NCI-H2196 (cell line): ENCODE results near the gene GLI1.
"Not testable (repeated sequence)": the region's sequence is repeated elsewhere in the genome, so short reads cannot be mapped to it uniquely, and the experiment has no call there.

ENCODE experiments used
- DNase-seq: peaks from one replicate; lab custom pipeline; 2025; ENCODE audit not compliant: unreplicated experiment; lab: John Stamatoyannopoulos, UW

GLI1 gene

GRCh38 chr12:57441393-57441792 is 18.2 kb upstream of the GLI1 start:
- DNase-seq, result not testable (repeated sequence)

GRCh38 chr12:57441846-57442427 is 17.6 kb upstream of the GLI1 start:
- no peak for DNase-seq

DNA sequence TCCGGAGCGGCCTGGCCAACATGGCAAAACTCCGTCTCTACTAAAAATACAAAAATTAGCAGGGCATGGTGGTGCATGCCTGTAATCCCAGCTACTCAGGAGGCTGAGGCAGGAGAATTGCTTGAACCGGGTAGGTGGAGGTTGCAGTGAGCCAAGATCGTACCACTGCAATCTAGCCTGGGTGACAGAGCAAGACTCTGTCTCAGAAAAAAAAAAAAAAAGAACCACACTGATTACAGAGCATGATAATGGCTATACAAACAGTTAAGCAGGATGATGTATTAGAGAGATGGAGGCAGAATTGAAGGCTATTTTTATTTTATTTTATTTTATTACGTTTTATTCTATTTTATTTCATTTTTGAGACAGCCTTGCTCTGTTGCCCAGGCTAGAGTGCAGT is 15.2 kb upstream of the GLI1 start:
- DNase-seq, result not testable (repeated sequence)

DNA sequence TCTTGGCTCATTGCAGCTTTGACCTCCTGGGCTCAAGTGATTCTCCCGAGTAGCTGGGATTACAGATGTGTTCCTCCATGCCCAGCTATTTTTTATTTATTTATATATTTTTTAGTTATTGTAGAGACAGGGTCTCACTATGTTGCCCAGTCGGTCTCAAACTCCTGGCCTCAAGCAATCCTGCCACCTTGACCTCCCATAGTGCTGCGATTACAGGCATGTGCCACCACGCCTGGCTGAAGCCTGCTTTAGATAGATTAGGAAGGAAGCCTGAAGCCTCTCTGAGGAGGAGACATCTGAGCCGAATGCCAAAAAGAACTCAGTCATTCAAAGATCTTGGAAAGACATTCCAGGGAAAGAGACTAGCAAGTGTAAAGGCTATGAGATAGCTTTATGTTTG is 14.8 kb upstream of the GLI1 start:
- DNase-seq, result no peak

- DNase-seq, result no peak
Measured at GRCh38 chr12:57446292-57446960, 13.2 kb upstream of the GLI1 start.

GRCh38 chr12:57448669-57449068 is 10.9 kb upstream of the GLI1 start:
- DNase-seq, result no peak

DNA sequence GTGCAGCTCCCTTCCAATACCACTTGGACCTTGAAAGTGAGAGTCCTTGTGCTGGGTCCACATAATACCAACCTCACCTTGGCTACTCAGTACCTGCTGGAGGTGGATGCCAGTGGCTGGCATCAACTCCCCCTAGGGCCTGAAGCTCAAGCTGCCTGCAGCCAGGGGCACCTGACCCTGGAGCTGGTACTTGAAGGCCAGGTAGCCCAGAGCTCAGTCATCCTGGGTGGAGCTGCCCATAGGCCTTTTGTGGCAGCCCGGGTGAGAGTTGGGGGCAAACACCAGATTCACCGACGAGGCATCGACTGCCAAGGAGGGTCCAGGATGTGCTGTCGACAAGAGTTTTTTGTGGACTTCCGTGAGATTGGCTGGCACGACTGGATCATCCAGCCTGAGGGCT is 10.2 kb upstream of the GLI1 start:
- DNase-seq, result no peak

DNA sequence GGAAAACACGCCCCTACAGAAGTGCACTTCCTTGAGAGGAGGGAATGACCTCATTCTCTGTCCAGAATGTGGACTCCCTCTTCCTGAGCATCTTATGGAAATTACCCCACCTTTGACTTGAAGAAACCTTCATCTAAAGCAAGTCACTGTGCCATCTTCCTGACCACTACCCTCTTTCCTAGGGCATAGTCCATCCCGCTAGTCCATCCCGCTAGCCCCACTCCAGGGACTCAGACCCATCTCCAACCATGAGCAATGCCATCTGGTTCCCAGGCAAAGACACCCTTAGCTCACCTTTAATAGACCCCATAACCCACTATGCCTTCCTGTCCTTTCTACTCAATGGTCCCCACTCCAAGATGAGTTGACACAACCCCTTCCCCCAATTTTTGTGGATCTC is 9.5 kb upstream of the GLI1 start:
- no peak for DNase-seq

DNA sequence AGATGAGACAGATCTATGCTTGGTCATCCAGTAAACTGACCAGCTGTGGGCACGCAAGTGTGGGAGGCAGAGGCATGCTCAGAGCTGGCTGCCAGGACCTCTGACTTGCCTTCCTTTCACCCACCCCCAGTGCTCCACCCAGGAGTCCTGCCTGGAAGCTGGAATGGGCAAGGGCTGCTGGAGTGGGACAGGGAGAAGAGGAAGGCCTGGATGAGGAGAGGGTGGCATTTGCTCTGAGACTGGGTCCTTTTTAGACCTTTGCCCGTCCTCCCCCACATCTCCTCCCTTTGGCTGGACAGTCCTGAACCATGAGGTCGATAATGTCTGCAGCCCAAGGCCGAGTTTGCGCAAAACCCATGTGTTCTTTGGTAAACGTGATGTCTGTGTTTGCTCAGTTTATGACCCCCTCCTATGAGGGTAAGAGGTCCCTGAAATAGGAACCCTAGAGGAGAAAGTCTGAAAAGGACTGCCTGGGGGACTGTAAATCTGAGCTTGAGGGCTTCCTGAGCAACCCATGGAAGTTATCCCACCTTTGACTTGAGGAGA is 8.3 kb upstream of the GLI1 start:
- DNase-seq, result no peak

GRCh38 chr12:57452181-57452936 is 7.2 kb upstream of the GLI1 start:
- DNase-seq, result no peak

GRCh38 chr12:57452937-57453509 is 6.6 kb upstream of the GLI1 start:
- DNase-seq, result peak; percentile 81

DNA sequence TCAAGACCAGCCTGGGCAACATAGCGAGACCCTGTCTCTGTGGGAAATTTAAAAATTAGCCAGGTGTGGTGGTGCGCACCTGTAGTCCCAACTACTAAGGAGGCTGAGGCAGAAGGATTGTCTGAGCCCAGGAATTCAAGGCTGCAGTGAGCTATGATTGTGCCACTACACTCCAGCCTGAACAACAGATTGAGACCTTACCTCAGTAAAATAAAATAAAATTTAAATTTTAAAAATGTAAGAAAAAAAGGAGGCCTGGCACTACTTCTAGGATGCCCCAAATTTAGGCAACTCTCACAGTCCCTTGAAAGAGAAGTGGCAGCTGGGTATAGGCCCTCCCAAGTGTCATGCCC is 5.4 kb upstream of the GLI1 start:
- DNase-seq, result no peak

DNA sequence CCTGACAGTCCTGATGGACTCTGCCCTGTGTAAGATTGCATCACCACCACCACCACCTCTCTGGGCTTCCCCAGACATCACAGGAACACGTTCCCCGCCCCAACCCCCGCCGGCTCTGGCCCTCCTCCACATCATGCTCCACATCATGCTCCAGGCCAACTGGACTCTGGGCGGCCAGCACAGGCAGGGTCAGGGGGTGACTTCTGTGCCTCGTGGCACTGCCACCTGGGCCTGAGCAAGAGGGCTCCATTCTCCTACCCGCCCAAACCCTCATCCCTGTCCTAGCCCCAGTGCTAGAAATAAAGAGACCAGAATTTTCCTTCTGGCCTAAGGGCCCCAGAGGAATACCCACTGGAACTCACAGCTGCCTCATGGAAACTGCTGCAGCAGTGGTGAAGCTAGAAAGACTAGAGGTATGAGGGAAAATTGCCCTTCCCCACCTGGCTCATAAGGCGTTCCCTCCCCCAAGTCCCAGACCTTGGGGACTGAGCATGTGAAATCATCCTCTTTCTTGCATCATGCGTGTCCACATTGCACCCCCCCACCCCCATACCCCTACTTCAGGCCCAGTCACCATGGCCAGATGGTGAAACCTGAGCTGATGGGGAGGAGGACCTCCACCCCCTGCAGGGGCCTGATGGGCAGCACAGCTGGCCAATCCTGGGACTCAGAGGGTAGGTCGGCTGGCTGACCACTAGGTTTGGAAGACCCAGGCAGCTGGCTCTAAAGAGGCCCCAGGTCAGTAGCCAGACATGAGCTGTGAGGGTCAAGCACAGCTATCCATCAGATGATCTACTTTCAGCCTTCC is 4.8 kb upstream of the GLI1 start, which contains the start of gene INHBE:
INHBE (plus strand) TSS at position 742 of the 808 bp plus-strand sequence. CDS start 230 bp downstream, outside the sequence.
- DNase-seq, result peak; percentile 75

DNA sequence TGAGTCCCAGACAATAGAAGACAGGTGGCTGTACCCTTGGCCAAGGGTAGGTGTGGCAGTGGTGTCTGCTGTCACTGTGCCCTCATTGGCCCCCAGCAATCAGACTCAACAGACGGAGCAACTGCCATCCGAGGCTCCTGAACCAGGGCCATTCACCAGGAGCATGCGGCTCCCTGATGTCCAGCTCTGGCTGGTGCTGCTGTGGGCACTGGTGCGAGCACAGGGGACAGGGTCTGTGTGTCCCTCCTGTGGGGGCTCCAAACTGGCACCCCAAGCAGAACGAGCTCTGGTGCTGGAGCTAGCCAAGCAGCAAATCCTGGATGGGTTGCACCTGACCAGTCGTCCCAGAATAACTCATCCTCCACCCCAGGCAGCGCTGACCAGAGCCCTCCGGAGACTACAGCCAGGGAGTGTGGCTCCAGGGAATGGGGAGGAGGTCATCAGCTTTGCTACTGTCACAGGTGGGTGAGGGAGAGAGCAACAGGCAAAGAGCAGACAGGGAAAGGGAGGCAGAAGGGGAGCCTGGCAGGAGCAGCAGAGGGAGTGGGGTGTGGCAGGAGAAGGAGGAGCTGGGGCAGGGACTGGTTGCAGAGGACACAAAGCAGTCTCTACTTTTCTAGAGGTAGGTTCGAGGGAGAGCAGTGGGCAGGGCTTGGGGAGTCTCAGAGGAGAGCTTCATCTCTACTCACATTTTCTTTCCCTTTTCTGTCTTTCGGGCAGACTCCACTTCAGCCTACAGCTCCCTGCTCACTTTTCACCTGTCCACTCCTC is 4.0 kb upstream of the GLI1 start:
- no peak for DNase-seq

DNA sequence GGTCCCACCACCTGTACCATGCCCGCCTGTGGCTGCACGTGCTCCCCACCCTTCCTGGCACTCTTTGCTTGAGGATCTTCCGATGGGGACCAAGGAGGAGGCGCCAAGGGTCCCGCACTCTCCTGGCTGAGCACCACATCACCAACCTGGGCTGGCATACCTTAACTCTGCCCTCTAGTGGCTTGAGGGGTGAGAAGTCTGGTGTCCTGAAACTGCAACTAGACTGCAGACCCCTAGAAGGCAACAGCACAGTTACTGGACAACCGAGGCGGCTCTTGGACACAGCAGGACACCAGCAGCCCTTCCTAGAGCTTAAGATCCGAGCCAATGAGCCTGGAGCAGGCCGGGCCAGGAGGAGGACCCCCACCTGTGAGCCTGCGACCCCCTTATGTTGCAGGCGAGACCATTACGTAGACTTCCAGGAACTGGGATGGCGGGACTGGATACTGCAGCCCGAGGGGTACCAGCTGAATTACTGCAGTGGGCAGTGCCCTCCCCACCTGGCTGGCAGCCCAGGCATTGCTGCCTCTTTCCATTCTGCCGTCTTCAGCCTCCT is 3.4 kb upstream of the GLI1 start:
- peak; percentile 46 for DNase-seq

GRCh38 chr12:57456737-57457490 is 2.7 kb upstream of the GLI1 start:
- no peak for DNase-seq

GRCh38 chr12:57458665-57459054 is 925 bp upstream of the GLI1 start:
- DNase-seq, result no peak

DNA sequence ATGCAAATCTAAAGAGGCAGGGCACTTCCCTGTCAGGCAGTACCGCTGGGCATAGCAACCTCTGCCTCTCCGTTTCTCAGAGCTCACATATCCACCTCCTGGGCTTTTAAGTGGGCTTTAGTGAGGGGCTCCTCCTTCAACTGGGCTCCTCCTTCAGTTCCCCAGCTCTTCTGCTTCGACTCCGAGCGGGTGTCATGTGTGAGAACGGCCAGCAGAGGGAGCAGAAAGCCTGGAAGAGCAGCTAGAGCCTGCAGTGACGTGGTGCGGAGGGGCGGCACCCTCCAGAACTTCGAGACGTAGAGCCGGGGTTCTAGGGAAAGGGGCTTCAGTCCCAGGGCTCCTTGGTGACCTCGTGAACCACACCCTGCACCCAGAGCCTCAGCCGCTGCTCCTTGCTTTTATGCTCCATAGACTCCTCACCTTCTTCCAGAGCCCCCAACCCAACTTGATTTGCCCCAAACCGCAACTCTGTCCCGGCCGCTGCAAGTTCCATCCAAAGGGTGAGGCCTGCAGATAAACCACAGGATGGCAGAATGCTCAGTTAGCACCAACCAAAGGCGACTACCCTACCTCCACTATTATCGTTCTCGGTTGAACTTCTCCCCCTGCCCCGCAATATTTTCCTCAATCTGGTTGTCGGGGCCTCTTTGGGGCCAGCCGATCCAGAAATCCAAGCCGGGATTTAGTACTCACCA is 383 bp upstream of the GLI1 start:
- peak; percentile 92 for DNase-seq

- no peak for DNase-seq
Measured at GRCh38 chr12:57460468-57460784, 841 bp downstream of the GLI1 start.
